Ovary (tissue), 9 donors: ENCODE data around the gene ARFGAP3. TPM values are rescaled to one million over a fixed set of nuclear protein-coding genes. Genes with fewer than 3 reads are reported as not detected.
A peak's percentile ranks its signal among the peaks of the same experiment; 100 is the strongest.

Experiments used
- DNase-seq, 5 donors: peaks; one replicate each; pipeline ENCODE4 v3.0.0-alpha.2; 2019 to 2020
- H3K27ac ChIP-seq, 2 donors: fragments of 200-600 bp; one replicate each; pipeline versions ENCODE4 v1.5.1 to v1.8.0; 2019 to 2022
- H3K27me3 ChIP-seq: fragments of 200-600 bp; one replicate; pipeline ENCODE4 v1.8.0; 2022
- H3K36me3 ChIP-seq: fragments of 200-600 bp; sonication (generic); one replicate; pipeline ENCODE4 v1.5.1; 2019
- H3K4me1 ChIP-seq: one replicate; pipeline ENCODE4 v1.8.1; 2013; ENCODE audit warnings: mild to moderate bottlenecking, moderate library complexity; ENCODE audit not compliant: insufficient read depth
- H3K4me3 ChIP-seq: fragments of 200-600 bp; sonication (generic); one replicate; pipeline ENCODE4 v1.5.1; 2017
- H3K9me3 ChIP-seq, 2 donors: fragments of 200-600 bp in 1 of 2; sonication (generic) in 1 of 2; one replicate each; pipeline versions ENCODE4 v1.5.1 to v1.8.1; 2013 to 2019; ENCODE audit warnings: mild to moderate bottlenecking in 1 of 2, moderate library complexity in 1 of 2
- CTCF ChIP-seq, 3 donors: fragments of 450-650 bp in 2 of 3; fragments of 200-600 bp in 1 of 3; IDR thresholded peaks; one replicate each; pipeline versions ENCODE4 v1.5.1 to v1.8.0; 2016 to 2022; ENCODE audit warnings: antibody characterized with exemption in 3 of 3, mild to moderate bottlenecking in 1 of 3
- EP300 ChIP-seq: sonication (generic); formaldehyde crosslinking; IDR thresholded peaks from one replicate; pipeline ENCODE4 v1.6.1; 2017; ENCODE audit warnings: antibody characterized with exemption
- POLR2A ChIP-seq: fragments of 450-650 bp; IDR thresholded peaks from one replicate; pipeline ENCODE4 v1.6.1; 2017; ENCODE audit warnings: antibody characterized with exemption, mild to moderate bottlenecking, moderate library complexity
- WGBS, 3 donors: extraction: QIAGEN DNeasy Blood & Tissue Kit in 1 of 3; methylation state at CpG; one replicate each; pipeline versions ENCODE4 v1.1.5 to v1.1.7; 2013 to 2017; 5-methylcytosine and 5-hydroxymethylcytosine counted together
- intact Hi-C, 4 donors: fragments of 100-400 bp; cut with DNase I; formaldehyde crosslinking; loops; one replicate each; pipeline versions ENCODE4 v1.11.0 to v1.15.1; 2022 to 2023
- polyA plus RNA-seq, 2 donors: library from polyadenylated mRNA; stranded (reverse); fragments of 200-250 nt in 1 of 2; fragments of 350-450 nt in 1 of 2; fragmentation: Illumina TruSeq in 1 of 2; extraction: RNeasy Lipid Tissue Mini Kit (QIAGEN cat#74804) in 1 of 2; gene quantifications; one replicate each; pipeline ENCODE4 v1.2.3, GENCODE V29; 2013 to 2014
- total RNA-seq, 7 donors: library from RNA; depleted of rRNA in 2 of 7; stranded (reverse); fragments of >200 nt in 2 of 7; fragmentation: NEBNext Ultra II Directional in 3 of 7; extraction: Animal tissue kit (Norgen Biotek cat#: 25700) in 3 of 7; gene quantifications; one replicate each; pipeline versions ENCODE4 v1.1.0 to v1.2.4, GENCODE V29; 2016 to 2023
- donor health status: DM: no; HTN: no; CAD: no; lungs with moderate emphysema.
- donor health status: DM: no; HTN: no; CAD: no.
- donor health status: Bipolar disorder and iron deficiency.
- donor health status: DM: yes; HTN: yes; CAD: no.
- donor health status: DM: no; HTN: no; CAD: no.
- donor health status: DM: yes; HTN: yes; CAD: no.

ARFGAP3 gene
- total and polyA plus RNA-seq, 9 donors: 21.6 to 47.8 (median 39.2) TPM

GRCh38 chr22:42777126-42777525, 79.9 kb downstream of the ARFGAP3 start:
- no peak for DNase-seq
- H3K36me3 ChIP-seq: no peaks in the 10 kb centered on the region
- no peaks in the 10 kb centered on the region for H3K27me3 ChIP-seq
- no peak overlapping the region for H3K27ac ChIP-seq
- intact Hi-C loops: loop anchor here in 1 of 4 donors (5.0 kb wide), 1 partner anchor 115 kb away; no protein-coding TSS in a partner anchor
- no peak overlapping the region for H3K4me3 ChIP-seq
- WGBS, 3 donors: 95 to 96% (median 96%) methylated on average over 12 of the region's 12 CpGs
- peaks cover 2% of the 10 kb centered on the region for H3K4me1 ChIP-seq
- TF ChIP-seq EP300 (no peak), CTCF (IDR thresholded peaks at IDR 0.05) (no peak), POLR2A (no peak)
- H3K9me3 ChIP-seq: no peaks in the 10 kb centered on the region

- H3K36me3 ChIP-seq: no peaks in the 10 kb centered on the region
- no peaks in the 10 kb centered on the region for H3K27me3 ChIP-seq
- no peak overlapping the region for H3K4me3 ChIP-seq
- no peaks in the 10 kb centered on the region for H3K9me3 ChIP-seq
- intact Hi-C loops: no loop called here
- DNase-seq: peak in 1 of 5 donors; percentile 63
- peak overlapping the region in 1 of 2 donors; percentile 14 for H3K27ac ChIP-seq
- TF ChIP-seq POLR2A: no peak
- no peak for TF ChIP-seq EP300
- WGBS, 3 donors: 25 to 54% (median 27%) methylated on average over 14 of the region's 14 CpGs
- H3K4me1 ChIP-seq: peaks cover 10% of the 10 kb centered on the region
Observed at GRCh38 chr22:42773167-42773566, 83.9 kb downstream of the ARFGAP3 start.

GRCh38 chr22:42772647-42773046, 84.4 kb downstream of the ARFGAP3 start:
- no peaks in the 10 kb centered on the region for H3K36me3 ChIP-seq
- peaks cover 10% of the 10 kb centered on the region for H3K4me1 ChIP-seq
- H3K27ac ChIP-seq: peak overlapping the region in 1 of 2 donors; percentile 14
- WGBS, 3 donors: 81 to 96% (median 81%) methylated on average over 3 of the region's 3 CpGs
- no peak overlapping the region for H3K4me3 ChIP-seq
- no peaks in the 10 kb centered on the region for H3K9me3 ChIP-seq
- TF ChIP-seq CTCF (IDR thresholded peaks at IDR 0.05): no peak
- no peak for TF ChIP-seq EP300
- TF ChIP-seq POLR2A: no peak
- no peaks in the 10 kb centered on the region for H3K27me3 ChIP-seq
- no peak for DNase-seq
- intact Hi-C loops: no loop called here

- no peak overlapping the region for H3K27ac ChIP-seq
Observed at GRCh38 chr22:42770941-42771647, 86.0 kb downstream of the ARFGAP3 start.

More at GRCh38 chr22:42770941-42771647, 86.0 kb downstream of the ARFGAP3 start:
- DNase-seq: no peak
- no peaks in the 10 kb centered on the region for H3K9me3 ChIP-seq
- intact Hi-C loops: no loop called here
- no peaks in the 10 kb centered on the region for H3K27me3 ChIP-seq
- H3K4me1 ChIP-seq: peaks cover 10% of the 10 kb centered on the region
- no peaks in the 10 kb centered on the region for H3K36me3 ChIP-seq
- H3K4me3 ChIP-seq: no peak overlapping the region
- WGBS, 3 donors: 85 to 90% (median 89%) methylated on average over 15 of the region's 15 CpGs
- TF ChIP-seq EP300: no peak
- TF ChIP-seq POLR2A: no peak
- TF ChIP-seq CTCF (IDR thresholded peaks at IDR 0.05): no peak
